HCT116 (cell line): ENCODE results near the gene RANBP1. TPM values are rescaled to one million over a fixed set of nuclear protein-coding genes. Genes with fewer than 3 reads are reported as not detected.
A peak's percentile ranks its signal among the peaks of the same experiment; 100 is the strongest.

ENCODE experiments used
- ATAC-seq: fragments of 200-7000 bp; cut with Tn5 transposase; 2 replicates; pipeline ENCODE4 v1.9.1; 2020; ENCODE audit warnings: mild to moderate bottlenecking, moderate library complexity
- BruUV-seq: library from RNA; stranded (reverse); fragments of 400-500 nt; replicated peaks from 2 replicates; lab custom pipeline; 2021; lab: Mats Ljungman, UMichigan
- CTCF ChIA-PET: fragments of 300-600 bp; sonication (Branson Sonifier 250); formaldehyde crosslinking; loops from one replicate; lab custom pipeline; 2021; ENCODE audit warnings: antibody characterized with exemption; lab: Charles Lee
- POLR2A ChIA-PET: fragments of 300-600, 350-600 bp; sonication (Branson Sonifier 250); formaldehyde crosslinking; loops from one replicate; lab custom pipeline; 2021; ENCODE audit warnings: antibody characterized with exemption; lab: Charles Lee
- RAD21 ChIA-PET, 2 experiments: fragments of 300-600 bp; sonication (Branson Sonifier 250); formaldehyde crosslinking; loops; one replicate each; lab custom pipeline; 2023; ENCODE audit warnings: low total read pairs in 2 of 2; ENCODE audit not compliant: uncharacterized antibody in 2 of 2, unreplicated experiment in 2 of 2, low non-redundant PET in 1 of 2; lab: Charles Lee
- DNase-seq: peaks from one replicate; pipeline ENCODE4 v3.0.0-alpha.2; 2010; ENCODE audit warnings: low read depth, low spot score
- H2AFZ ChIP-seq: fragments of 200-600 bp; shearing (Covaris generic), sonication (generic); 2 replicates; pipeline ENCODE4 v1.6.1; 2017; ENCODE audit warnings: low read depth, mixed run types, mixed read lengths, antibody characterized with exemption, low read length; ENCODE audit not compliant: poor library complexity, severe bottlenecking
- H3K27ac ChIP-seq: 2 replicates; pipeline ENCODE4 v1.5.1; 2012; ENCODE audit warnings: low read depth, low read length
- H3K27me3 ChIP-seq: fragments of 200-600 bp; sonication (generic); 2 replicates; pipeline ENCODE4 v1.6.1; 2016; ENCODE audit warnings: mixed run types, low read length, mixed read lengths; ENCODE audit not compliant: insufficient read depth
- H3K36me3 ChIP-seq, 2 experiments: fragments of 200-500 bp in 1 of 2; fragments of 200-600 bp in 1 of 2; sonication (Bioruptor generic) in 1 of 2; sonication (generic) in 1 of 2; 2 replicates each; pipeline versions ENCODE4 v1.5.1 to v1.6.1; 2014 to 2016; ENCODE audit warnings: low read length in 2 of 2, inconsistent platforms in 1 of 2, mixed read lengths in 1 of 2, mixed run types in 1 of 2; ENCODE audit not compliant: insufficient read depth in 2 of 2, control insufficient read depth in 1 of 2
- H3K4me1 ChIP-seq, 2 experiments: fragments of 200-600 bp in 1 of 2; sonication (generic) in 1 of 2; 2 replicates each; pipeline versions ENCODE4 v1.5.1 to v1.6.1; 2012 to 2017; ENCODE audit warnings: low read length in 2 of 2, inconsistent platforms in 1 of 2, mild to moderate bottlenecking in 1 of 2, mixed read lengths in 1 of 2, mixed run types in 1 of 2, moderate library complexity in 1 of 2; ENCODE audit not compliant: insufficient read depth in 2 of 2, control insufficient read depth in 1 of 2
- H3K4me2 ChIP-seq: fragments of 200-600 bp; sonication (generic); 2 replicates; pipeline ENCODE4 v1.6.1; 2017; ENCODE audit warnings: mixed run types, low read length, mixed read lengths
- H3K4me3 ChIP-seq, 2 experiments: fragments of 200-600 bp in 1 of 2; sonication (generic) in 1 of 2; replicated peaks in 1 of 2; 2 replicates each; pipeline ENCODE4 v1.5.1; 2011 to 2016; ENCODE audit warnings: low read length in 2 of 2, control low read depth in 1 of 2, low read depth in 1 of 2, mild to moderate bottlenecking in 1 of 2, mixed read lengths in 1 of 2, mixed run types in 1 of 2
- H3K79me2 ChIP-seq: fragments of 200-600 bp; sonication (generic); 2 replicates; pipeline ENCODE4 v1.6.1; 2017; ENCODE audit warnings: mild to moderate bottlenecking, mixed run types, low read length, moderate library complexity, mixed read lengths; ENCODE audit not compliant: insufficient read depth
- H3K9ac ChIP-seq: fragments of 200-600 bp; sonication (generic); 2 replicates; pipeline ENCODE4 v1.6.1; 2016; ENCODE audit warnings: low read length, mixed read lengths
- H3K9me2 ChIP-seq: fragments of 200-600 bp; sonication (generic), shearing (Covaris generic); 2 replicates; pipeline ENCODE4 v1.6.1; 2017; ENCODE audit warnings: mixed run types, mild to moderate bottlenecking, moderate library complexity; ENCODE audit not compliant: insufficient read depth
- H3K9me3 ChIP-seq, 2 experiments: fragments of 200-500 bp in 1 of 2; fragments of 200-600 bp in 1 of 2; sonication (Bioruptor generic) in 1 of 2; sonication (generic) in 1 of 2; 2 replicates each; pipeline ENCODE4 v1.6.1; 2014 to 2017; ENCODE audit warnings: low read length in 2 of 2, mixed read lengths in 2 of 2, inconsistent platforms in 1 of 2, low read depth in 1 of 2, mild to moderate bottlenecking in 1 of 2, mixed run types in 1 of 2, moderate library complexity in 1 of 2; ENCODE audit not compliant: control insufficient read depth in 1 of 2, insufficient read depth in 1 of 2
- H4K20me1 ChIP-seq: fragments of 200-600 bp; sonication (generic), shearing (Covaris generic); 2 replicates; pipeline ENCODE4 v1.6.1; 2017; ENCODE audit warnings: mixed run types, mild to moderate bottlenecking, moderate library complexity; ENCODE audit not compliant: insufficient read depth
- CEBPB ChIP-seq: IDR thresholded peaks from 2 replicates; pipeline ENCODE4 v1.6.1; 2012; ENCODE audit warnings: low read depth
- EZH2phosphoT487 ChIP-seq: fragments of 200-600 bp; IDR thresholded peaks from 2 replicates; pipeline ENCODE4 v1.6.1; 2018; ENCODE audit warnings: antibody characterized with exemption, borderline replicate concordance
- FOSL1 ChIP-seq: IDR thresholded peaks from 2 replicates; pipeline ENCODE4 v1.6.1; 2012; ENCODE audit warnings: low read depth
- POLR2A ChIP-seq: IDR thresholded peaks from 2 replicates; pipeline ENCODE4 v1.7.0; 2011; ENCODE audit warnings: borderline replicate concordance; ENCODE audit not compliant: insufficient read depth, insufficient read length; ENCODE audit errors: extremely low read depth
- RAD21 ChIP-seq: IDR thresholded peaks from 2 replicates; pipeline ENCODE4 v1.6.1; 2012; ENCODE audit warnings: low read depth, mild to moderate bottlenecking
- SIN3A ChIP-seq: IDR thresholded peaks from 2 replicates; pipeline ENCODE4 v1.6.1; 2012; ENCODE audit warnings: low read depth
- YY1 ChIP-seq: IDR thresholded peaks from 2 replicates; pipeline ENCODE4 v1.6.1; 2011; ENCODE audit warnings: low read length, low read depth, moderate library complexity, mild to moderate bottlenecking; ENCODE audit not compliant: insufficient replicate concordance; ENCODE audit errors: extremely low read depth
- intact Hi-C: fragments of 100-400 bp; cut with micrococcal nuclease; formaldehyde crosslinking; loops from 2 replicates; pipeline ENCODE4 v1.10.0; 2022
- total RNA-seq: library from RNA; stranded (reverse); gene quantifications from one replicate; pipeline ENCODE4 v1.2.1, GENCODE V29; 2021; ENCODE audit not compliant: unreplicated experiment
- TF ChIP-seq, protein P1 (sequence below): IDR thresholded peaks from 2 replicates; pipeline ENCODE4 v1.6.1; 2012
- TF ChIP-seq, protein P2 (sequence below): IDR thresholded peaks from 2 replicates; pipeline ENCODE4 v1.6.1; 2012
- TF ChIP-seq, protein P3 (sequence below): IDR thresholded peaks from 2 replicates; pipeline ENCODE4 v1.6.1; 2012; ENCODE audit warnings: low read depth

The RANBP1 gene
- total RNA-seq, 1 experiment from 2014 or later, result 351 TPM

DNA sequence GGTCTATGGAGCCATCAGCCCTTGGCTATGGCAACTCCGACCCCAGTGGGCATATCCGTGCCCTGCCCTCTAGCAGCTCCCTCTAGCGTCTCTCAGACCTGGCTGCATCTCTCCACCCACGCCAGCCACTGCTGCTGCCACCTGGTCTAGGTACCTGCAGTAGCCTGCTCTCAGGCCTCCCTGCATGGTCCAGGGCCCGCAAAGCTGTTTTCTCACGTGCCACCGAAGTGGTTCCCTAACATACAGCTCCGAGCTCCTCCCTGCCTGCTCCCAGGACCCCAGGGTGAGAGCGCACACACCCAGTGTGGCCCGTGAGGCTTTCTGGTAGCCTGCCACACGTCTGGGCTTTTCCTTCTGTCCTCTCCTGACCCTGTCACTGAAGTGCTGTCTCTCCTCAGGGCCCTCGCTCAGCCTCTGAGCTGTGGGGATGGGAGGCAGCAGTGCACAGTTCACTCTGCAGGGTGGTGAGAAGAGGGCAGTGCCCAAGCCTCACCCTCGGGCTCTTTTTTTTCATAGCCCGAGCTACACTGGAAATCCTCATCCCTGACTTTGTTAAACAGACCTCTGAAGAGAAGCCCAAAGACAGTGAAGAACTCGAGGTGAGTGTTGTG lies 21.6 kb upstream of the RANBP1 start:
- H3K9me2 ChIP-seq, result no peaks in the 10 kb centered on the region
- H4K20me1 ChIP-seq, result no peaks in the 10 kb centered on the region
- no TSS peak for BruUV-seq
- H3K4me1 ChIP-seq, result no peaks in the 10 kb centered on the region
- H3K4me2 ChIP-seq, result no peak overlapping the region
- H3K36me3 ChIP-seq, result peaks cover 82 to 88% of the 10 kb centered on the region in 2 experiments
- ChIA-PET RAD21 (no interaction called here), CTCF (no interaction called here), POLR2A (no interaction called here)
- ATAC-seq (0 out of 2 replicates have a peak, but pooled peaks have one; percentile 14), DNase-seq (no peak)
- H3K27me3 ChIP-seq, result no peaks in the 10 kb centered on the region
- H3K27ac ChIP-seq, result no peak overlapping the region
- intact Hi-C loops, result no loop called here
- H3K4me3 ChIP-seq, result no peak overlapping the region
- H3K9ac ChIP-seq, result no peak overlapping the region
- H2AFZ ChIP-seq, result no peak overlapping the region
- H3K79me2 ChIP-seq, result peaks cover 78% of the 10 kb centered on the region
- no peak for TF ChIP-seq YY1
- TF ChIP-seq RAD21, result no peak
- TF ChIP-seq, protein P1, sequence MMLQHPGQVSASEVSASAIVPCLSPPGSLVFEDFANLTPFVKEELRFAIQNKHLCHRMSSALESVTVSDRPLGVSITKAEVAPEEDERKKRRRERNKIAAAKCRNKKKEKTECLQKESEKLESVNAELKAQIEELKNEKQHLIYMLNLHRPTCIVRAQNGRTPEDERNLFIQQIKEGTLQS, result no peak
- TF ChIP-seq, protein P2, sequence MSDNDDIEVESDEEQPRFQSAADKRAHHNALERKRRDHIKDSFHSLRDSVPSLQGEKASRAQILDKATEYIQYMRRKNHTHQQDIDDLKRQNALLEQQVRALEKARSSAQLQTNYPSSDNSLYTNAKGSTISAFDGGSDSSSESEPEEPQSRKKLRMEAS, result no peak
- TF ChIP-seq EZH2phosphoT487, result no peak
- no peaks in the 10 kb centered on the region for H3K9me3 ChIP-seq

DNA sequence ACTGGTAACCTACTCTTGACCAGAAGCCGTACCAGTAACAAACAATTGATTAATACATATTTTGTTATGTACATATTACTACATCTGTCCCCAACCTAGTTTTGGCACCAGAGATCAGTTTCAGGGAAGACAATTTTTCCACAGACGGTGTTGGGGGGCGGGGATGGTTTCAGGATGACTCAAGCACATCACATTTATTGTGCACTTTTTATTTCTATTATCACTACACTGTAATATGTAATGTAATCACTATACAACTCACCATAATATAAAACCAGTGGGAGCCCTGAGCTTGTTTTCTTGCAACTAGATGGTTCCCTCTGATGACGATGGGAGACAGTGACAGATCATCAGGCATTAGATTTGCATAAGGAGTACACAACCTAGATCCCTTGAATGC lies 20.4 kb upstream of the RANBP1 start:
- H3K79me2 ChIP-seq, result peaks cover 76% of the 10 kb centered on the region
- H3K4me2 ChIP-seq, result no peak overlapping the region
- no TSS peak for BruUV-seq
- ChIA-PET RAD21 (no interaction called here), POLR2A (no interaction called here), CTCF (no interaction called here)
- H3K4me3 ChIP-seq, result no peak overlapping the region
- H3K9me3 ChIP-seq, result no peaks in the 10 kb centered on the region
- no peaks in the 10 kb centered on the region for H3K27me3 ChIP-seq
- no peak overlapping the region for H3K27ac ChIP-seq
- no peaks in the 10 kb centered on the region for H3K4me1 ChIP-seq
- H3K9me2 ChIP-seq, result no peaks in the 10 kb centered on the region
- DNase-seq (no peak), ATAC-seq (no peak)
- no peak overlapping the region for H3K9ac ChIP-seq
- peaks cover 78 to 86% of the 10 kb centered on the region in 2 experiments for H3K36me3 ChIP-seq
- intact Hi-C loops, result no loop called here
- H4K20me1 ChIP-seq, result no peaks in the 10 kb centered on the region
- TF ChIP-seq FOSL1, result no peak
- TF ChIP-seq POLR2A, result no peak
- no peak for TF ChIP-seq SIN3A
- TF ChIP-seq CEBPB, result no peak
- TF ChIP-seq, protein P2, result no peak
- TF ChIP-seq, protein P3, sequence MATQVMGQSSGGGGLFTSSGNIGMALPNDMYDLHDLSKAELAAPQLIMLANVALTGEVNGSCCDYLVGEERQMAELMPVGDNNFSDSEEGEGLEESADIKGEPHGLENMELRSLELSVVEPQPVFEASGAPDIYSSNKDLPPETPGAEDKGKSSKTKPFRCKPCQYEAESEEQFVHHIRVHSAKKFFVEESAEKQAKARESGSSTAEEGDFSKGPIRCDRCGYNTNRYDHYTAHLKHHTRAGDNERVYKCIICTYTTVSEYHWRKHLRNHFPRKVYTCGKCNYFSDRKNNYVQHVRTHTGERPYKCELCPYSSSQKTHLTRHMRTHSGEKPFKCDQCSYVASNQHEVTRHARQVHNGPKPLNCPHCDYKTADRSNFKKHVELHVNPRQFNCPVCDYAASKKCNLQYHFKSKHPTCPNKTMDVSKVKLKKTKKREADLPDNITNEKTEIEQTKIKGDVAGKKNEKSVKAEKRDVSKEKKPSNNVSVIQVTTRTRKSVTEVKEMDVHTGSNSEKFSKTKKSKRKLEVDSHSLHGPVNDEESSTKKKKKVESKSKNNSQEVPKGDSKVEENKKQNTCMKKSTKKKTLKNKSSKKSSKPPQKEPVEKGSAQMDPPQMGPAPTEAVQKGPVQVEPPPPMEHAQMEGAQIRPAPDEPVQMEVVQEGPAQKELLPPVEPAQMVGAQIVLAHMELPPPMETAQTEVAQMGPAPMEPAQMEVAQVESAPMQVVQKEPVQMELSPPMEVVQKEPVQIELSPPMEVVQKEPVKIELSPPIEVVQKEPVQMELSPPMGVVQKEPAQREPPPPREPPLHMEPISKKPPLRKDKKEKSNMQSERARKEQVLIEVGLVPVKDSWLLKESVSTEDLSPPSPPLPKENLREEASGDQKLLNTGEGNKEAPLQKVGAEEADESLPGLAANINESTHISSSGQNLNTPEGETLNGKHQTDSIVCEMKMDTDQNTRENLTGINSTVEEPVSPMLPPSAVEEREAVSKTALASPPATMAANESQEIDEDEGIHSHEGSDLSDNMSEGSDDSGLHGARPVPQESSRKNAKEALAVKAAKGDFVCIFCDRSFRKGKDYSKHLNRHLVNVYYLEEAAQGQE, result no peak
- H2AFZ ChIP-seq, result no peak overlapping the region
